GM12873 (cell line): ENCODE measurements around the gene CDHR1.

ENCODE experiments used
- TF ChIP-seq, protein P1 (sequence below): IDR thresholded peaks from 2 replicates; pipeline ENCODE4 v1.5.1; 2012; ENCODE audit warnings: low read depth, mild to moderate bottlenecking, moderate library complexity, low read length, control low read depth; ENCODE audit not compliant: insufficient read depth; ENCODE audit errors: missing control alignments

Gene CDHR1

DNA sequence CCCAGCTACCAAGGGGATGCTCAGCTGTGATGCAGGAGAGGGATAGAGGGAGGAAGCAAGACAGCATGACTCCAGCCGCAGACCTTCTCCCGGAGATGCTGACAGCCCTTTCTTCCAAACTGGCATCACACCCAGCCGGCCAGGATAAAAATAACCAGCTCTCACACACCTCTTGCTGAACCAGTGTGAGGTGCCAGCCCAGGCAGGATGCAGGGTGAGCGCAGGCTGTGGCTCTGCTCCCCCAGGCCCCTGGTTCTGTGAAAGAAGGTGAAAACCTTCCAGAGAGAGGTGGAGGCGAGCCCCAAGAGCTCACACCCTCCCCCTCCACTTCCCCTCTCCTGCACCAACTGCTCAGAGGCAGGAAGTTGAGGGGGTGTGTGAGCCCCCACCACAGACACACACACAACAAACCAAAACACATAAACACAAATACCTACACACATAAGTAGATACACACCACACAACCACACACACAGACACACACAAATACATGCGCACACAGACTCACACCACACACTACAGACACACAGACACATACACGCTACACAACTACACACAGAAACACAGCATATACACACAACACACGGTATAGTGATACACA is 16.7 kb upstream of the CDHR1 start:
- TF ChIP-seq, protein P1, sequence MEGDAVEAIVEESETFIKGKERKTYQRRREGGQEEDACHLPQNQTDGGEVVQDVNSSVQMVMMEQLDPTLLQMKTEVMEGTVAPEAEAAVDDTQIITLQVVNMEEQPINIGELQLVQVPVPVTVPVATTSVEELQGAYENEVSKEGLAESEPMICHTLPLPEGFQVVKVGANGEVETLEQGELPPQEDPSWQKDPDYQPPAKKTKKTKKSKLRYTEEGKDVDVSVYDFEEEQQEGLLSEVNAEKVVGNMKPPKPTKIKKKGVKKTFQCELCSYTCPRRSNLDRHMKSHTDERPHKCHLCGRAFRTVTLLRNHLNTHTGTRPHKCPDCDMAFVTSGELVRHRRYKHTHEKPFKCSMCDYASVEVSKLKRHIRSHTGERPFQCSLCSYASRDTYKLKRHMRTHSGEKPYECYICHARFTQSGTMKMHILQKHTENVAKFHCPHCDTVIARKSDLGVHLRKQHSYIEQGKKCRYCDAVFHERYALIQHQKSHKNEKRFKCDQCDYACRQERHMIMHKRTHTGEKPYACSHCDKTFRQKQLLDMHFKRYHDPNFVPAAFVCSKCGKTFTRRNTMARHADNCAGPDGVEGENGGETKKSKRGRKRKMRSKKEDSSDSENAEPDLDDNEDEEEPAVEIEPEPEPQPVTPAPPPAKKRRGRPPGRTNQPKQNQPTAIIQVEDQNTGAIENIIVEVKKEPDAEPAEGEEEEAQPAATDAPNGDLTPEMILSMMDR: no peak

DNA sequence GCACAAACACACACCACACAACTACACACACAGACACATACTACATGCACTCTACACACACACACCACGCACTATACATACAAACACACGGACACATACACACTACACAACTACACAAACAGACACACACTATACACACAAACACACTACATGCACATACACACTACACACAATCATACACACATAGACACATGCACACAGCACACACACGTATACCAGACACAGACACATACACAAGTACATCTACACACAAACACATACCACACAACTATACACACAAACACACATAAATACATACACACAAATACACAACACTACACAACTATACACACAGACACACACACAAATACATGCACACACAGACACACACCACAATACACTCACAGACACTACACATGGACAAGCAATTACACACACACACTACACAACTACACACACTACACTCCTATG is 16.2 kb upstream of the CDHR1 start:
- TF ChIP-seq, protein P1: no peak

DNA sequence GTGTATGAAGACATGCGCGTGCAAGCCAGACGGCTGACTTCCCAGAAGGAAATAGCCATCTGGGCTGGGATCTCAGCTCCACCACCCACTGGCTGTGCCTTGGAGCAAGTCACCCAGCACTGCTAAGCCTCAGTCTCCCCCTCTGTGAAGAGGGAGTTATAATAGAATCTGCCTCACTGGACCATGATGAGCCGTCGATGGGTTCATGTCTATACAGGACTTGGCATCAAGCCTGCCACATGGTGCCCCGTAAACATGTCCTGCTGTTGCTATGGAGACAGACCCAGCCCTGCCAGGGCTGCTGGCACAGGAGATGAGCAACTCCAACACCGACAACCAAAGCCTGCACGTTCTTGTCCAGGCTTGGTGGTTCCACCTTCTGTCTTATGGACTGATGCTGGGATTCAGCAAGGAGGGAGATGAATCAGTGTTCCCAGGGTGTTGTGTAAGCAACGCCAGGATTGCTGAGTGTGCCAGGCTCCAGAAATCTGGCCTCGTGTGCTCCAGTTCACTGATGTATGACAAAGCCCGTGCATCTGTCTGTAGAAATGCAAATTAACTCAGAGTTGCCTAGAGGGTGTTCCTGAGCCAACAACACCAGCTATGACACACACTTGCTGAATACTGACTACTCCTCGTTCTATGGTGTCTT is 15.2 kb upstream of the CDHR1 start:
- TF ChIP-seq, protein P1: no peak

DNA sequence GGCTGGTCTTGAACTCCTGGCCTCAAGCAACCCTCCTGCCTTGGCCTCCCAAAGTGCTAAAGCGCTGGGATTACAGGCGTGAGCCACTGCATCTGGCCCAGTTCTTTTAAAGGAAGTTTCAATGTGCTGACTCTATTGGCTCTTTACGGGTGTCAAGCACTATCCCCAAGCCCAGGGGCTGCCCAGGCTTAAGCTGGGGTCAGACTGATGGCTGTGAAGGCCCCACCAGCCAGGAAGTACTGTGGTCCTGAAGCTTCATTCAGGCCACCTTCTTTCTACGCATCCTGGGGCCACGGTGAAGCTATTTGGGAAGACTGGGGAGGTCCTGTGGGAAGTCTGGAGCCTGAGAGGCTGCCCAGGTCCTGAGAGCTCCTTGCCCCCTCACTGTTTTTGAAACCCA is 12.7 kb upstream of the CDHR1 start:
- TF ChIP-seq, protein P1: no peak

DNA sequence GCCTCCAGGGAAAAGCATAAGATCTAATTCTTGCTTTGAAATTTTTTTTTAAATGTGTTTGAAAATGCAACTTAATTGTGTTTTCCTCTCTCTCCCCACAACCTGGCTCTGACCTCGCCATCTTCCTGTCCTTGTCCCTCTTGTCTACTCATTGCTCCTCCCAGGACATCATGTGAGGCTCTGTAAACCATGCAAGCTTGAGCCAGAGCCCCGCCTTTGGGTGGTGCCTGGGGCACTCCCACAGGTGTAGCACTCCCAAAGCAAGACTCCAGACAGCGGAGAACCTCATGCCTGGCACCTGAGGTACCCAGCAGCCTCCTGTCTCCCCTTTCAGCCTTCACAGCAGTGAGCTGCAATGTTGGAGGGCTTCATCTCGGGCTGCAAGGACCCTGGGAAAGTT is 9.8 kb upstream of the CDHR1 start:
- TF ChIP-seq, protein P1: no peak

DNA sequence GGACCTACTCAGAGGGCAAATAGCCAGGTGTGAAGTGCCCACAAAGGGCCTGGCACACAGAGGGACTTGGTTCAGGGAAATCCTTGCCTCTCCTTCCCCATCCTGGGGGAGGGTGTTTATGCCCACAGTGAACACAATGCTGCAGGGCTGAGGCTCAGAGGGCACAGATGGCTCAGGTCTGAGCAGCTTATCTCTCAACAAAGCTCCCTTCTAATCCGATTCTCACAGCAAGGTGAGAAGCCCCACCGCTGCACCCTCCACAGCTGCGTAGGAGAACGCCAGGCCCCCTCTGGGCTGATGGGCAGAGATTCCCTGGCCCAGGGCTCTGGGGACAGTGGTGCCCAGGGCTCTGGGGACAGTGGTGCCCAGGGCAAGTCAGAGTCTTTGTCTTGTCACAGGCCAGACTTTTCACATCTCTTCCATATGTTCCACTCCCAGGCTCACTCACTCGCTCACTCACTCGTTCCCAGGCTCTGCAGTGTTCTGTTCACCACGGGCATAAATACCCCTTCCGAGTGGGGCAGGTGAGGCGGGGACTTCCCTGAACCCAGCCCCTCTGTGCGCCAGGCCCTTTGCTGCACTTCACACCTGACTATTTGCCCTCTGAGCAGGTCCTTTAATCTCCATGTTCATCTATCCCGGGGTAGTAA is 8.7 kb upstream of the CDHR1 start:
- TF ChIP-seq, protein P1: no peak

DNA sequence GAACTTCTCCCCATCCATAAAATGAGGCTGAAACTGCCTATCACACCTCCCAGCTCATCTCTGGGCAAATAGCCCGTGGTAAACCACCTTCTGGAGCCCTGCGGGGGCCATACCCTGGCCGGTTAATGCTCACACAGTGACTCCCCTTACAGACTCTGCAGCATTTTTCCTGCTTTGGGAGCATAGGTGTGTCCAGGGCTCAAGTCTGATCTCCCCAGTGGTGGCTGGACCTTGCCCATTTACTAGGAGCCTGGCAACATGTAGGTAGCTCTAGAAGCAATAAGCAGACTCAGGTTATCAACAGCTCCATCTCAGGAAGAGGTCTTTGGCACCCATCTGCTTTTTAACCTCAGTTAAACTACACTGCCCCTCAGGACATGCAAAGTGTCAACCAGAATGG is 5.5 kb upstream of the CDHR1 start:
- TF ChIP-seq, protein P1: no peak
